Left ventricle myocardium inferior (tissue), 1 donor: ENCODE results near the gene SYNGR3. TPM values are rescaled to one million over a fixed set of nuclear protein-coding genes. Genes with fewer than 3 reads are reported as not detected.

Experiments
- DNase-seq: peaks from one replicate; pipeline ENCODE4 v3.0.0-alpha.2; 2020
- H3K27ac ChIP-seq: fragments of 200-600 bp; replicated peaks from 2 replicates; pipeline ENCODE4 v1.8.0; 2021
- H3K27me3 ChIP-seq: fragments of 200-600 bp; 2 replicates; pipeline ENCODE4 v1.8.0; 2021; ENCODE audit warnings: low read depth
- H3K36me3 ChIP-seq: fragments of 200-600 bp; 2 replicates; pipeline ENCODE4 v1.8.0; 2021
- H3K4me1 ChIP-seq: fragments of 200-600 bp; 2 replicates; pipeline ENCODE4 v1.8.0; 2021
- H3K4me3 ChIP-seq: fragments of 200-600 bp; 2 replicates; pipeline ENCODE4 v1.8.0; 2021; ENCODE audit warnings: mild to moderate bottlenecking, moderate library complexity
- H3K9me3 ChIP-seq: fragments of 200-600 bp; replicated peaks from 2 replicates; pipeline ENCODE4 v1.8.0; 2021
- CTCF ChIP-seq: fragments of 200-600 bp; IDR thresholded peaks from 2 replicates; pipeline ENCODE4 v1.8.0; 2021; ENCODE audit warnings: antibody characterized with exemption, mild to moderate bottlenecking, borderline replicate concordance
- intact Hi-C: fragments of 100-400 bp; cut with micrococcal nuclease; formaldehyde crosslinking; loops from one replicate; pipeline ENCODE4 v1.11.0; 2022
- total RNA-seq: library from RNA; stranded (reverse); fragmentation: NEBNext Ultra II Directional; extraction: Animal tissue kit (Norgen Biotek cat#: 25700); gene quantifications from one replicate; pipeline ENCODE4 v1.2.1, GENCODE V29; 2021
- donor health status: DM: no; HTN: yes; CAD: no; lungs with severe emphysema.

The SYNGR3 gene
- total RNA-seq, 1 donor from 2014 or later, result 0.38 TPM

GRCh38 chr16:2022723-2023091 is 32.9 kb downstream of the SYNGR3 start:
- Histone ChIP-seq H3K36me3 (no peaks in the 10 kb centered on the region), H3K4me1 (peaks cover 64% of the 10 kb centered on the region), H3K9me3 (no peaks in the 10 kb centered on the region), H3K4me3 (peak overlapping the region; percentile 60), H3K27ac (peak overlapping the region; percentile 98), H3K27me3 (peaks cover 50% of the 10 kb centered on the region)
- no peak for DNase-seq
- TF ChIP-seq CTCF, result no peak
- intact Hi-C loops, result loop anchor here (10.0 kb wide), 1 partner anchor 122 kb away; the partner anchor contains the start of gene RAB26

- DNase-seq, result peak; percentile 94
- Histone ChIP-seq H3K9me3 (no peaks in the 10 kb centered on the region), H3K4me3 (peak overlapping the region; percentile 60), H3K36me3 (no peaks in the 10 kb centered on the region), H3K27ac (peak overlapping the region; percentile 98), H3K4me1 (peaks cover 70% of the 10 kb centered on the region), H3K27me3 (peaks cover 44% of the 10 kb centered on the region)
- intact Hi-C loops, result loop anchor here (10.0 kb wide), 1 partner anchor 121 kb away; the partner anchor contains the start of gene RAB26
- TF ChIP-seq CTCF, result peak; percentile 97
Measured at GRCh38 chr16:2023092-2024031, 33.6 kb downstream of the SYNGR3 start.

GRCh38 chr16:2024032-2024420 is 34.3 kb downstream of the SYNGR3 start:
- H3K4me3 ChIP-seq, result peak overlapping the region; percentile 60
- peaks cover 37% of the 10 kb centered on the region for H3K27me3 ChIP-seq
- TF ChIP-seq CTCF, result no peak
- intact Hi-C loops, result loop anchor here (10.0 kb wide), 1 partner anchor 121 kb away; the partner anchor contains the start of gene RAB26
- no peaks in the 10 kb centered on the region for H3K36me3 ChIP-seq
- peaks cover 77% of the 10 kb centered on the region for H3K4me1 ChIP-seq
- H3K27ac ChIP-seq, result peak overlapping the region; percentile 98
- peak; percentile 17 for DNase-seq
- no peaks in the 10 kb centered on the region for H3K9me3 ChIP-seq

GRCh38 chr16:2025251-2025650 is 35.5 kb downstream of the SYNGR3 start:
- peaks cover 25% of the 10 kb centered on the region for H3K27me3 ChIP-seq

More at GRCh38 chr16:2025251-2025650, 35.5 kb downstream of the SYNGR3 start:
- Histone ChIP-seq H3K4me3 (peak overlapping the region; percentile 91), H3K9me3 (no peaks in the 10 kb centered on the region), H3K27ac (peak overlapping the region; percentile 98), H3K4me1 (peaks cover 80% of the 10 kb centered on the region), H3K36me3 (peaks cover 7% of the 10 kb centered on the region)
- TF ChIP-seq CTCF, result no peak
- peak; percentile 14 for DNase-seq
- intact Hi-C loops, result loop anchor here (10.0 kb wide), 1 partner anchor 120 kb away; the partner anchor contains the start of gene RAB26
